Neural cell (in vitro differentiated cells): ENCODE measurements around the gene PTPRK. TPM values are rescaled to one million over a fixed set of nuclear protein-coding genes. Genes with fewer than 3 reads are reported as not detected.

ENCODE experiments used
- H2AFZ ChIP-seq: fragments of 200-600, 300-800 bp; sonication (generic), shearing (Covaris generic); 2 replicates; pipeline ENCODE4 v1.6.0; 2014; ENCODE audit warnings: low read depth, mild to moderate bottlenecking, antibody characterized with exemption, low read length, moderate library complexity
- H3F3A ChIP-seq: fragments of 200-600 bp; shearing (Covaris generic); 2 replicates; pipeline ENCODE4 v1.6.1; 2016; ENCODE audit warnings: mild to moderate bottlenecking, moderate library complexity, mixed read lengths, antibody characterized with exemption, low read length; ENCODE audit not compliant: insufficient read depth, poor library complexity, severe bottlenecking
- H3K27ac ChIP-seq: fragments of 200-600, 300-800 bp; sonication (generic), shearing (Covaris generic); 2 replicates; pipeline ENCODE4 v1.5.1; 2014; ENCODE audit warnings: mild to moderate bottlenecking, low read length, moderate library complexity
- H3K27me3 ChIP-seq: fragments of 300-800, 200-600 bp; sonication (generic), shearing (Covaris generic); 2 replicates; pipeline ENCODE4 v1.6.0; 2014; ENCODE audit warnings: mild to moderate bottlenecking, low read depth, low read length, moderate library complexity; ENCODE audit not compliant: insufficient read depth
- H3K36me3 ChIP-seq: fragments of 300-800, 200-600 bp; sonication (generic), shearing (Covaris generic); 2 replicates; pipeline ENCODE4 v1.5.1; 2014; ENCODE audit warnings: mild to moderate bottlenecking, antibody characterized with exemption, low read length, moderate library complexity; ENCODE audit not compliant: insufficient read depth
- H3K4me2 ChIP-seq: fragments of 300-800, 200-600 bp; sonication (generic), shearing (Covaris generic); 2 replicates; pipeline ENCODE4 v1.6.0; 2014; ENCODE audit warnings: mild to moderate bottlenecking, low read length
- H3K4me3 ChIP-seq: fragments of 300-800, 200-600 bp; sonication (generic), shearing (Covaris generic); 2 replicates; pipeline ENCODE4 v1.5.1; 2014; ENCODE audit warnings: mild to moderate bottlenecking, low read length, moderate library complexity
- H3K79me2 ChIP-seq: fragments of 200-600 bp; shearing (Covaris generic); replicated peaks from 2 replicates; pipeline ENCODE4 v1.6.0; 2014; ENCODE audit warnings: mild to moderate bottlenecking, low read length, moderate library complexity; ENCODE audit not compliant: insufficient read depth
- H3K9ac ChIP-seq: fragments of 300-800, 200-600 bp; sonication (generic), shearing (Covaris generic); 2 replicates; pipeline ENCODE4 v1.6.1; 2016; ENCODE audit warnings: mild to moderate bottlenecking, low read length, mixed read lengths
- H3K9me2 ChIP-seq: fragments of 200-600 bp; shearing (Covaris generic); 2 replicates; pipeline ENCODE4 v1.6.1; 2016; ENCODE audit warnings: mild to moderate bottlenecking, low read length, mixed read lengths; ENCODE audit not compliant: insufficient read depth
- H3K9me3 ChIP-seq: fragments of 200-600, 300-800 bp; sonication (generic), shearing (Covaris generic); 2 replicates; pipeline ENCODE4 v1.6.1; 2016; ENCODE audit warnings: mild to moderate bottlenecking, mixed run types, low read length, moderate library complexity, mixed read lengths
- H4K20me1 ChIP-seq: fragments of 200-600 bp; shearing (Covaris generic); 2 replicates; pipeline ENCODE4 v1.6.1; 2016; ENCODE audit warnings: mild to moderate bottlenecking, mixed run types; ENCODE audit not compliant: insufficient read depth
- CTCF ChIP-seq: fragments of 450-650 bp; IDR thresholded peaks from 2 replicates; pipeline ENCODE4 v1.5.1; 2014; ENCODE audit warnings: antibody characterized with exemption, mild to moderate bottlenecking, moderate library complexity; ENCODE audit not compliant: poor library complexity, severe bottlenecking
- EP300 ChIP-seq: fragments of 450-650 bp; conservative IDR thresholded peaks from 2 replicates; pipeline ENCODE4 v1.6.1; 2014; ENCODE audit warnings: antibody characterized with exemption, mild to moderate bottlenecking, moderate library complexity; ENCODE audit not compliant: poor library complexity, severe bottlenecking
- EZH2 ChIP-seq: fragments of 200-600, 300-800 bp; shearing (Covaris generic), sonication (generic); IDR thresholded peaks from 2 replicates; pipeline ENCODE4 v1.6.1; 2014; ENCODE audit warnings: antibody characterized with exemption, low read length, borderline replicate concordance, mild to moderate bottlenecking; ENCODE audit not compliant: insufficient read depth, poor library complexity, severe bottlenecking
- MXI1 ChIP-seq: fragments of 450-650 bp; conservative IDR thresholded peaks from 2 replicates; pipeline ENCODE4 v1.6.1; 2014; ENCODE audit warnings: antibody characterized with exemption, mild to moderate bottlenecking; ENCODE audit not compliant: poor library complexity, severe bottlenecking
- POLR2AphosphoS5 ChIP-seq: IDR thresholded peaks from 2 replicates; pipeline ENCODE4 v1.6.1; 2012
- RAD21 ChIP-seq: fragments of 450-650 bp; conservative IDR thresholded peaks from 2 replicates; pipeline ENCODE4 v1.6.1; 2014; ENCODE audit warnings: antibody characterized with exemption, mild to moderate bottlenecking, moderate library complexity
- REST ChIP-seq: IDR thresholded peaks from 2 replicates; pipeline ENCODE4 v1.6.1; 2012; ENCODE audit warnings: borderline replicate concordance
- SMC3 ChIP-seq: fragments of 450-650 bp; conservative IDR thresholded peaks from 2 replicates; pipeline ENCODE4 v1.6.1; 2014; ENCODE audit warnings: antibody characterized with exemption, mild to moderate bottlenecking, moderate library complexity; ENCODE audit not compliant: poor library complexity
- TAF1 ChIP-seq: IDR thresholded peaks from 2 replicates; pipeline ENCODE4 v1.6.1; 2012; ENCODE audit warnings: low read depth
- polyA plus RNA-seq: library from polyadenylated mRNA; depleted of rRNA; stranded (reverse); fragments of >200 nt; gene quantifications from 2 replicates; pipeline ENCODE4 v1.2.3, GENCODE V29; 2014

The PTPRK gene
- polyA plus RNA-seq, 1 donor from 2014 or later = 10.4 TPM

DNA sequence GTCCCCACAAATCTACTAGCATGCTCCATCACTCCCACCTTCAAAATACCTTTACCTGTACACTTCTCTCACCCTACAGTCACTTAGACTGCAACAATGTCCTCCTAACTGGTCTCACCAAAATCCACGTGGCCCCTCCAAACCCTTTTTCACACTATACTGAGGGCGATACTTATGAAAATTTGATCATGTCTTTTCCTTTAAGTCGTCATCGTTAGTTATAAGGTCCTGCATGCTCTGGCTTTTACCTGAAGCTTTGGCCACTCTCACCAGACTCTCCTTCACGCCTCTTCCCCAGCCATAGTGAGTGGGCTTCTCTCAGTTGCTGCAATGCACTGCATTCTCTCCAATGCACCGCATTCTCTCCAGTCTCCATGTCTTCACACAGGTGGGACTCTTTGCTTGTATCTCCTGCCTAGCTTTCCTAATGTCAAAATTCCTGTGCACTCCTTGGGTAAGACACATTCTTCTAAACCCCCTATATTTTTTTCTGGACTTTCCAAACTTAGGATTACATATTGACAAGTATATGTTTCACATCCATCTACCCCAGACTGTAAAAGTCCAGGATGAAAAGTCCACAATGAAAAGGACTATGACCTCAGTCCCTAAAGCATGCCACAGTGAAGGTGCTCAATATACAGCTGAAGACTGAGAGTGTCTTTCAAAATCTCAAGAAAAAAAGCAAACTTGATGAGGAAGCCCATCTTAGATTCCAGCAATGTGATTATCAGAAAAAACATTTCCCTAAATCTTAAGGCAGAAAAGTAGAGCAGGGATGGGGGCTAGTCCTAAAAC is 24.7 kb downstream of the PTPRK start:
- no peaks in the 10 kb centered on the region for H3K27me3 ChIP-seq
- H3K79me2 ChIP-seq = no peaks in the 10 kb centered on the region
- H2AFZ ChIP-seq = no peak overlapping the region
- no peak overlapping the region for H3K4me2 ChIP-seq
- no peaks in the 10 kb centered on the region for H3K9me2 ChIP-seq
- no peak overlapping the region for H3K27ac ChIP-seq
- H4K20me1 ChIP-seq = no peaks in the 10 kb centered on the region
- H3K36me3 ChIP-seq = no peaks in the 10 kb centered on the region
- TF ChIP-seq REST (no peak), EP300 (no peak), MXI1 (no peak), RAD21 (no peak), EZH2 (no peak), POLR2AphosphoS5 (no peak), TAF1 (no peak), SMC3 (no peak), CTCF (no peak)
- no peaks in the 10 kb centered on the region for H3F3A ChIP-seq
- no peak overlapping the region for H3K4me3 ChIP-seq
- H3K9ac ChIP-seq = no peak overlapping the region
- H3K9me3 ChIP-seq = no peaks in the 10 kb centered on the region

- H3K9me3 ChIP-seq = no peaks in the 10 kb centered on the region
- no peak overlapping the region for H3K27ac ChIP-seq
- H3K9ac ChIP-seq = no peak overlapping the region
These were observed 26.0 kb downstream of the PTPRK start for GRCh38 chr6:128494440-128494839.

More at GRCh38 chr6:128494440-128494839, 26.0 kb downstream of the PTPRK start:
- H3K36me3 ChIP-seq = no peaks in the 10 kb centered on the region
- no peaks in the 10 kb centered on the region for H3K79me2 ChIP-seq
- H3K4me3 ChIP-seq = no peak overlapping the region
- H3F3A ChIP-seq = no peaks in the 10 kb centered on the region
- H3K27me3 ChIP-seq = no peaks in the 10 kb centered on the region
- no peak overlapping the region for H3K4me2 ChIP-seq
- H4K20me1 ChIP-seq = no peaks in the 10 kb centered on the region
- H3K9me2 ChIP-seq = no peaks in the 10 kb centered on the region
- no peak for TF ChIP-seq MXI1
- TF ChIP-seq REST = no peak
- no peak for TF ChIP-seq POLR2AphosphoS5
- no peak for TF ChIP-seq EZH2
- no peak for TF ChIP-seq RAD21
- TF ChIP-seq SMC3 = no peak
- no peak for TF ChIP-seq EP300
- TF ChIP-seq TAF1 = no peak
- TF ChIP-seq CTCF = no peak
- H2AFZ ChIP-seq = no peak overlapping the region
